WTC11 (cell line): ENCODE data around the gene SGSH. TPM values are rescaled to one million over a fixed set of nuclear protein-coding genes. Genes with fewer than 3 reads are reported as not detected.

ENCODE experiments used
- ATAC-seq: fragments of 200-7000 bp; cut with Tn5 transposase; 2 replicates; pipeline ENCODE4 v1.10.0; 2021; ENCODE audit warnings: mild to moderate bottlenecking, moderate library complexity
- CTCF ChIA-PET: fragments of 300-600 bp; sonication (Branson Sonifier 250); formaldehyde crosslinking; loops from one replicate; lab custom pipeline; 2021; ENCODE audit warnings: antibody characterized with exemption; lab: Charles Lee
- POLR2A ChIA-PET: fragments of 350-600 bp; sonication (Branson Sonifier 250); formaldehyde crosslinking; loops from one replicate; lab custom pipeline; 2021; ENCODE audit warnings: antibody characterized with exemption; lab: Charles Lee
- DNase-seq: peaks from one replicate; pipeline ENCODE4 v3.0.0; 2021; ENCODE audit warnings: low spot score
- H3K27ac Mint-ChIP-seq: 2 replicates; pipeline ENCODE4 v1.8.0; 2021; ENCODE audit warnings: mixed read lengths
- H3K27me3 Mint-ChIP-seq: 2 replicates; pipeline ENCODE4 v1.8.0; 2021; ENCODE audit warnings: low read depth, mild to moderate bottlenecking, moderate library complexity, mixed read lengths
- H3K36me3 Mint-ChIP-seq: 2 replicates; pipeline ENCODE4 v1.8.0; 2021; ENCODE audit warnings: mixed read lengths
- H3K4me1 Mint-ChIP-seq: 2 replicates; pipeline ENCODE4 v1.8.0; 2022; ENCODE audit warnings: mixed read lengths
- H3K4me3 Mint-ChIP-seq: 2 replicates; pipeline ENCODE4 v1.8.0; 2021; ENCODE audit warnings: mild to moderate bottlenecking, moderate library complexity, mixed read lengths
- H3K9me3 Mint-ChIP-seq: 2 replicates; pipeline ENCODE4 v1.8.0; 2021; ENCODE audit warnings: mixed read lengths
- FOXK1 ChIP-seq: sonication (generic); formaldehyde crosslinking; IDR thresholded peaks from 2 replicates; pipeline ENCODE4 v1.8.0; 2022; ENCODE audit warnings: mild to moderate bottlenecking, moderate library complexity, missing genetic modification reagents
- GABPB1 ChIP-seq: sonication (generic); formaldehyde crosslinking; IDR thresholded peaks from 2 replicates; pipeline ENCODE4 v1.8.1; 2023; ENCODE audit warnings: mild to moderate bottlenecking, missing genetic modification reagents
- KAT7 ChIP-seq: sonication (generic); formaldehyde crosslinking; IDR thresholded peaks from 2 replicates; pipeline ENCODE4 v1.8.1; 2023; ENCODE audit warnings: missing genetic modification reagents, mild to moderate bottlenecking, borderline replicate concordance
- NFATC4 ChIP-seq: fragments of 250-450 bp; sonication (Bioruptor Pico); IDR thresholded peaks from 2 replicates; pipeline ENCODE4 v1.9.0; 2021; ENCODE audit warnings: mild to moderate bottlenecking
- SMAD4 ChIP-seq: sonication (generic); formaldehyde crosslinking; IDR thresholded peaks from 2 replicates; pipeline ENCODE4 v1.8.0; 2022; ENCODE audit warnings: mild to moderate bottlenecking, missing genetic modification reagents
- SP1 ChIP-seq: sonication (generic); formaldehyde crosslinking; conservative IDR thresholded peaks from 2 replicates; pipeline ENCODE4 v1.8.1; 2022; ENCODE audit warnings: missing genetic modification reagents
- ZNF138 ChIP-seq: sonication (generic); formaldehyde crosslinking; conservative IDR thresholded peaks from 2 replicates; pipeline ENCODE4 v1.8.1; 2022; ENCODE audit warnings: mild to moderate bottlenecking, moderate library complexity, missing genetic modification reagents
- ZNF671 ChIP-seq: fragments of 250-450 bp; sonication (Bioruptor Pico); IDR thresholded peaks from 2 replicates; pipeline ENCODE4 v1.8.0; 2021; ENCODE audit warnings: mild to moderate bottlenecking
- total RNA-seq: library from RNA; stranded (reverse); gene quantifications from 3 replicates; pipeline ENCODE4 v1.2.3, GENCODE V29; 2021
- TF ChIP-seq, protein P1 (sequence below): fragments of 200-600 bp; IDR thresholded peaks from 2 replicates; pipeline ENCODE4 v1.8.0; 2022; ENCODE audit warnings: antibody characterized with exemption
- TF ChIP-seq, protein P2 (sequence below): fragments of 250-450 bp; sonication (Bioruptor Pico); IDR thresholded peaks from 2 replicates; pipeline ENCODE4 v1.9.0; 2021; ENCODE audit warnings: mild to moderate bottlenecking
- TF ChIP-seq, protein P3 (sequence below): sonication (generic); formaldehyde crosslinking; IDR thresholded peaks from 2 replicates; pipeline ENCODE4 v1.8.1; 2023; ENCODE audit warnings: mild to moderate bottlenecking, missing genetic modification reagents
- TF ChIP-seq, protein P4 (sequence below): sonication (generic); formaldehyde crosslinking; IDR thresholded peaks from 2 replicates; pipeline ENCODE4 v1.8.1; 2023; ENCODE audit warnings: mild to moderate bottlenecking, moderate library complexity, missing genetic modification reagents
- TF ChIP-seq, protein P5 (sequence below): sonication (generic); formaldehyde crosslinking; conservative IDR thresholded peaks from 2 replicates; pipeline ENCODE4 v1.8.1; 2022; ENCODE audit warnings: mild to moderate bottlenecking, missing genetic modification reagents

Gene SGSH
- total RNA-seq, 1 experiment from 2014 or later: 27.7 TPM

DNA sequence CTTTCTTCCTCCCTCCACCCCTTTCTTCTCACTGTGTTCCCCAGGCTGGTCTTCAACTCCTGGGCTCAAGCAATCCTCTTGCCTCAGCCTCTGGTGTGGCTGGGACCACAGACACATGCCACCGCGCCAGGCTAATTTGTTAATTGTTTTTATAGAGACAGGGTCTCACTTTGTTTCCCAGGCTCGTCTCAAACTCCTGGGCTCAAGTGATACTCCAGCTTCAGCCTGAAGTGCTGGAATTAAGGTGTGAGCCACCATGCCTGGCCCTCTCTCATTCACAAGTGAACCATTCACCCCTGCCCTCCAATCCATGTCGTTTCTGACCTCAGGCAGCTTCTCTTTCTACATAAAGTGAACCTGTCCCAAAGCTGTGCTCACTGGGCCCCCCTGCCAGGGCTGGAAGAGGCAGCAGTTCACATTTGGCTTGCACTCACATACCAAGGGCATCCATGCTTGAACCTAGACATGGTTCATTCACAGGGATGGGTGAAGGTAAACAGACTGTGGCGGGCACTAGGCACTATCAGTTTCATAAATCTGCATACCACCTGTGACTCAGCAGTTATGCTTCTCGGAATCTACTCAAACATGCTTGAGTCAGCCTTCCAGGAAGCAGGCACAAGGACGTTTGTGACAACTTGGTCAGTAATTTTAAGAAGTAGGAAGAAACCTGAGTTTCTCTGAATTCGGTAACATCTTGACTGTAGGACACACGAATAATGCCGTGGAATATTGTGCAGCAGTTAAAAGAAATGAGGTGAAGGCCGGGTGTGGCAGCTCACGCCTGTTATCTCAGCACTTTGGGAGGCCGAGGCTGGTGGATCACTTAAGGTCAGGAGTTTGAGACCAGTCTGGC lies 34.5 kb upstream of the SGSH start:
- POLR2A ChIA-PET: interaction anchor here (1.2 kb wide), 1 partner anchor 16 kb away, joined by 3 read pairs; no protein-coding TSS in a partner anchor
- Mint-ChIP-seq H3K4me3 (no peak overlapping the region), H3K27me3 (no peaks in the 10 kb centered on the region), H3K4me1 (peaks cover 31% of the 10 kb centered on the region), H3K27ac (peak overlapping the region; percentile 71), H3K36me3 (0 out of 2 replicates have a peak, but pooled peaks cover 2% of the 10 kb centered on the region)
- CTCF ChIA-PET: interaction anchor here (0.6 kb wide), 1 partner anchor 263 kb away, joined by 6 read pairs; no protein-coding TSS in a partner anchor
- no peak for ATAC-seq
- peak; percentile 69; the same call in 1 of the 2 replicates for TF ChIP-seq GABPB1
- TF ChIP-seq ZNF138 (CRISPR knock-in tag): no peak
- TF ChIP-seq, protein P1, sequence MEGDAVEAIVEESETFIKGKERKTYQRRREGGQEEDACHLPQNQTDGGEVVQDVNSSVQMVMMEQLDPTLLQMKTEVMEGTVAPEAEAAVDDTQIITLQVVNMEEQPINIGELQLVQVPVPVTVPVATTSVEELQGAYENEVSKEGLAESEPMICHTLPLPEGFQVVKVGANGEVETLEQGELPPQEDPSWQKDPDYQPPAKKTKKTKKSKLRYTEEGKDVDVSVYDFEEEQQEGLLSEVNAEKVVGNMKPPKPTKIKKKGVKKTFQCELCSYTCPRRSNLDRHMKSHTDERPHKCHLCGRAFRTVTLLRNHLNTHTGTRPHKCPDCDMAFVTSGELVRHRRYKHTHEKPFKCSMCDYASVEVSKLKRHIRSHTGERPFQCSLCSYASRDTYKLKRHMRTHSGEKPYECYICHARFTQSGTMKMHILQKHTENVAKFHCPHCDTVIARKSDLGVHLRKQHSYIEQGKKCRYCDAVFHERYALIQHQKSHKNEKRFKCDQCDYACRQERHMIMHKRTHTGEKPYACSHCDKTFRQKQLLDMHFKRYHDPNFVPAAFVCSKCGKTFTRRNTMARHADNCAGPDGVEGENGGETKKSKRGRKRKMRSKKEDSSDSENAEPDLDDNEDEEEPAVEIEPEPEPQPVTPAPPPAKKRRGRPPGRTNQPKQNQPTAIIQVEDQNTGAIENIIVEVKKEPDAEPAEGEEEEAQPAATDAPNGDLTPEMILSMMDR: no peak
- no peak for TF ChIP-seq NFATC4
- TF ChIP-seq KAT7 (CRISPR knock-in tag): no peak
- TF ChIP-seq, protein P2, sequence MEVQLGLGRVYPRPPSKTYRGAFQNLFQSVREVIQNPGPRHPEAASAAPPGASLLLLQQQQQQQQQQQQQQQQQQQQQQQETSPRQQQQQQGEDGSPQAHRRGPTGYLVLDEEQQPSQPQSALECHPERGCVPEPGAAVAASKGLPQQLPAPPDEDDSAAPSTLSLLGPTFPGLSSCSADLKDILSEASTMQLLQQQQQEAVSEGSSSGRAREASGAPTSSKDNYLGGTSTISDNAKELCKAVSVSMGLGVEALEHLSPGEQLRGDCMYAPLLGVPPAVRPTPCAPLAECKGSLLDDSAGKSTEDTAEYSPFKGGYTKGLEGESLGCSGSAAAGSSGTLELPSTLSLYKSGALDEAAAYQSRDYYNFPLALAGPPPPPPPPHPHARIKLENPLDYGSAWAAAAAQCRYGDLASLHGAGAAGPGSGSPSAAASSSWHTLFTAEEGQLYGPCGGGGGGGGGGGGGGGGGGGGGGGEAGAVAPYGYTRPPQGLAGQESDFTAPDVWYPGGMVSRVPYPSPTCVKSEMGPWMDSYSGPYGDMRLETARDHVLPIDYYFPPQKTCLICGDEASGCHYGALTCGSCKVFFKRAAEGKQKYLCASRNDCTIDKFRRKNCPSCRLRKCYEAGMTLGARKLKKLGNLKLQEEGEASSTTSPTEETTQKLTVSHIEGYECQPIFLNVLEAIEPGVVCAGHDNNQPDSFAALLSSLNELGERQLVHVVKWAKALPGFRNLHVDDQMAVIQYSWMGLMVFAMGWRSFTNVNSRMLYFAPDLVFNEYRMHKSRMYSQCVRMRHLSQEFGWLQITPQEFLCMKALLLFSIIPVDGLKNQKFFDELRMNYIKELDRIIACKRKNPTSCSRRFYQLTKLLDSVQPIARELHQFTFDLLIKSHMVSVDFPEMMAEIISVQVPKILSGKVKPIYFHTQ: no peak
- TF ChIP-seq, all 79 proteins: peak for 1
- no peaks in the 10 kb centered on the region for H3K9me3 Mint-ChIP-seq
- no peak for DNase-seq

DNA sequence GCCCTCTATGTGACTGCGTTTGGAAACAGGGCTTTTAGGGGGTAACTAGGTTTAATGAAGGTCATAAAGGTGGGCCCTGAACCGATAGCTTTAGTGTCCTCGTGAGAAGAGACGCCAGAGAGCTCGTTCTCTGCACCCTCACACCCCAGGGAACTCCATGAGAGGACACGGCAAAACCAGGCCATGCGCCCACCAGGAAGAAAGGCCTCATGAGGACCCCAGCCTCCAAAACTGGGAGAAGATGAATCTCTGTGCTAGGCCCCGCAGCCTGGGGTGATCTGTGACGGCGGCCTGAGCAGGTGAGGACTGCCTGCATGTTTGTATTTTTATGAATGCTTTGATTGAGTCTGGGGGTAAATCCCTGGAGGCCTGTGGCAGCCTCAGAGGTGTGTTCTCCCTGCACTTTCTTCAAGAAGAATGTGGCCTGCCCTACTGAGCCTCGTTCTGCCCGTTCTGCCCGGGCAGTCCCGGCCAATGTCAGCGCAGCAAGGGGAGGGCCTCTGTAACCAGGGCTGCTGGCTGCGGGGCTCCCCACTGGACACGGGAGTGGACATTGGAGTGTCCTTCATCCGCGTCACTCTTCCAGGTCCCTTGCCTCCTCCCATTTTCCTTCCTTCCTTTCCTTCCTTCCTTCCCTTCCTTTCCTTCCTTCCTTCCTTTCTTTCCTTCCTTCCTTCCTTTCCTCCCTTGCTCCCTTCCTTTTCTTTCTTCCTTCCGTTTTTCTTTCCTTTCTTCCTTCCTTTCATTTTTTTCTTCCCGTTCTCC lies 33.7 kb upstream of the SGSH start:
- CTCF ChIA-PET: no interaction called here
- no peak for ATAC-seq
- no peak for DNase-seq
- H3K27ac Mint-ChIP-seq: peak overlapping the region; percentile 71
- no peak overlapping the region for H3K4me3 Mint-ChIP-seq
- TF ChIP-seq, protein P3, sequence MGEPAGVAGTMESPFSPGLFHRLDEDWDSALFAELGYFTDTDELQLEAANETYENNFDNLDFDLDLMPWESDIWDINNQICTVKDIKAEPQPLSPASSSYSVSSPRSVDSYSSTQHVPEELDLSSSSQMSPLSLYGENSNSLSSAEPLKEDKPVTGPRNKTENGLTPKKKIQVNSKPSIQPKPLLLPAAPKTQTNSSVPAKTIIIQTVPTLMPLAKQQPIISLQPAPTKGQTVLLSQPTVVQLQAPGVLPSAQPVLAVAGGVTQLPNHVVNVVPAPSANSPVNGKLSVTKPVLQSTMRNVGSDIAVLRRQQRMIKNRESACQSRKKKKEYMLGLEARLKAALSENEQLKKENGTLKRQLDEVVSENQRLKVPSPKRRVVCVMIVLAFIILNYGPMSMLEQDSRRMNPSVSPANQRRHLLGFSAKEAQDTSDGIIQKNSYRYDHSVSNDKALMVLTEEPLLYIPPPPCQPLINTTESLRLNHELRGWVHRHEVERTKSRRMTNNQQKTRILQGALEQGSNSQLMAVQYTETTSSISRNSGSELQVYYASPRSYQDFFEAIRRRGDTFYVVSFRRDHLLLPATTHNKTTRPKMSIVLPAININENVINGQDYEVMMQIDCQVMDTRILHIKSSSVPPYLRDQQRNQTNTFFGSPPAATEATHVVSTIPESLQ (CRISPR knock-in tag): no peak
- TF ChIP-seq, protein P4, sequence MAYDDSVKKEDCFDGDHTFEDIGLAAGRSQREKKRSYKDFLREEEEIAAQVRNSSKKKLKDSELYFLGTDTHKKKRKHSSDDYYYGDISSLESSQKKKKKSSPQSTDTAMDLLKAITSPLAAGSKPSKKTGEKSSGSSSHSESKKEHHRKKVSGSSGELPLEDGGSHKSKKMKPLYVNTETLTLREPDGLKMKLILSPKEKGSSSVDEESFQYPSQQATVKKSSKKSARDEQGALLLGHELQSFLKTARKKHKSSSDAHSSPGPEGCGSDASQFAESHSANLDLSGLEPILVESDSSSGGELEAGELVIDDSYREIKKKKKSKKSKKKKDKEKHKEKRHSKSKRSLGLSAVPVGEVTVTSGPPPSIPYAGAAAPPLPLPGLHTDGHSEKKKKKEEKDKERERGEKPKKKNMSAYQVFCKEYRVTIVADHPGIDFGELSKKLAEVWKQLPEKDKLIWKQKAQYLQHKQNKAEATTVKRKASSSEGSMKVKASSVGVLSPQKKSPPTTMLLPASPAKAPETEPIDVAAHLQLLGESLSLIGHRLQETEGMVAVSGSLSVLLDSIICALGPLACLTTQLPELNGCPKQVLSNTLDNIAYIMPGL (CRISPR knock-in tag): no peak
- TF ChIP-seq, protein P2: no peak
- TF ChIP-seq, protein P5, sequence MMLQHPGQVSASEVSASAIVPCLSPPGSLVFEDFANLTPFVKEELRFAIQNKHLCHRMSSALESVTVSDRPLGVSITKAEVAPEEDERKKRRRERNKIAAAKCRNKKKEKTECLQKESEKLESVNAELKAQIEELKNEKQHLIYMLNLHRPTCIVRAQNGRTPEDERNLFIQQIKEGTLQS (CRISPR knock-in tag): no peak
- TF ChIP-seq FOXK1 (CRISPR knock-in tag) (no peak), SP1 (no peak), ZNF138 (CRISPR knock-in tag) (no peak), ZNF671 (no peak), SMAD4 (CRISPR knock-in tag) (no peak)
- TF ChIP-seq, all 79 proteins: peak for 0
- Mint-ChIP-seq H3K4me1 (peaks cover 25% of the 10 kb centered on the region), H3K9me3 (no peaks in the 10 kb centered on the region), H3K27me3 (no peaks in the 10 kb centered on the region), H3K36me3 (0 out of 2 replicates have a peak, but pooled peaks cover 2% of the 10 kb centered on the region)
- POLR2A ChIA-PET: interaction anchor here (1.2 kb wide), 1 partner anchor 16 kb away, joined by 3 read pairs; no protein-coding TSS in a partner anchor
